Natural killer cell (primary cell): ENCODE measurements around the gene CASTOR2. TPM values are rescaled to one million over a fixed set of nuclear protein-coding genes. Genes with fewer than 3 reads are reported as not detected.

Source experiments
- ATAC-seq, 3 donors: fragments of 150-1000 bp in 2 of 3; fragments of 200-7000 bp in 1 of 3; cut with Tn5 transposase; 1 replicate in 1 of 3; 2 replicates in 2 of 3; pipeline ENCODE4 v1.10.0; 2021; ENCODE audit warnings: mild to moderate bottlenecking in 2 of 3, moderate library complexity in 2 of 3
- DNase-seq, 2 donors: peaks; one replicate each; pipeline versions ENCODE4 v3.0.0 to v3.0.0-alpha.2; 2013 to 2021; ENCODE audit warnings: mixed read lengths in 1 of 2
- H3K27ac ChIP-seq: one replicate; pipeline ENCODE4 v1.5.1; 2013; ENCODE audit warnings: mild to moderate bottlenecking, low read length
- H3K27me3 ChIP-seq: one replicate; pipeline ENCODE4 v1.6.1; 2013; ENCODE audit warnings: low read length; ENCODE audit not compliant: control insufficient read depth, insufficient read depth
- H3K36me3 ChIP-seq: one replicate; pipeline ENCODE4 v1.6.1; 2013; ENCODE audit warnings: low read length; ENCODE audit not compliant: control insufficient read depth, insufficient read depth
- H3K4me1 ChIP-seq: one replicate; pipeline ENCODE4 v1.6.1; 2013; ENCODE audit warnings: low read length; ENCODE audit not compliant: control insufficient read depth, insufficient read depth
- H3K4me3 ChIP-seq: one replicate; pipeline ENCODE4 v1.5.1; 2013; ENCODE audit warnings: low read length
- H3K9me3 ChIP-seq: one replicate; pipeline ENCODE4 v1.6.1; 2013; ENCODE audit warnings: low read length; ENCODE audit not compliant: control insufficient read depth, insufficient read depth
- H3K27ac Mint-ChIP-seq, 2 donors: one replicate each; pipeline ENCODE4 v1.8.0; 2022; ENCODE audit warnings: mild to moderate bottlenecking in 2 of 2, mixed read lengths in 2 of 2, moderate library complexity in 1 of 2
- H3K27me3 Mint-ChIP-seq, 2 donors: one replicate each; pipeline ENCODE4 v1.8.0; 2022; ENCODE audit warnings: low read depth in 2 of 2, mixed read lengths in 2 of 2
- H3K36me3 Mint-ChIP-seq: one replicate; pipeline ENCODE4 v1.8.0; 2022; ENCODE audit warnings: mixed read lengths
- H3K4me1 Mint-ChIP-seq, 2 donors: one replicate each; pipeline ENCODE4 v1.8.0; 2022; ENCODE audit warnings: mixed read lengths in 2 of 2
- H3K4me3 Mint-ChIP-seq: one replicate; pipeline ENCODE4 v1.8.0; 2022; ENCODE audit warnings: mild to moderate bottlenecking, moderate library complexity, mixed read lengths
- H3K9me3 Mint-ChIP-seq, 2 donors: one replicate each; pipeline ENCODE4 v1.8.0; 2022; ENCODE audit warnings: mixed read lengths in 2 of 2
- WGBS: methylation state at CpG from one replicate; pipeline ENCODE4 v1.1.7; 2013; ENCODE audit warnings: missing lambda C conversion rate; ENCODE audit not compliant: insufficient coverage; 5-methylcytosine and 5-hydroxymethylcytosine counted together
- intact Hi-C: fragments of 100-400 bp; cut with micrococcal nuclease; formaldehyde crosslinking; loops from one replicate; pipeline ENCODE4 v1.14.2; 2022
- total RNA-seq, 4 donors: library from RNA; stranded (reverse); fragments of 120-200 nt in 1 of 4; gene quantifications; one replicate each; pipeline versions ENCODE4 v1.2.3 to v1.2.4, GENCODE V29; 2013 to 2022
- TF ChIP-seq, protein P1 (sequence below): fragments of 200-600 bp; IDR thresholded peaks from one replicate; pipeline ENCODE4 v1.8.0; 2022; ENCODE audit warnings: antibody characterized with exemption

CASTOR2 gene
- total RNA-seq, 3 donors from 2014 or later (not counting 1 experiment from before 2014, with no cell fraction given), result 10.0 to 14.9 (median 10.8) TPM

DNA sequence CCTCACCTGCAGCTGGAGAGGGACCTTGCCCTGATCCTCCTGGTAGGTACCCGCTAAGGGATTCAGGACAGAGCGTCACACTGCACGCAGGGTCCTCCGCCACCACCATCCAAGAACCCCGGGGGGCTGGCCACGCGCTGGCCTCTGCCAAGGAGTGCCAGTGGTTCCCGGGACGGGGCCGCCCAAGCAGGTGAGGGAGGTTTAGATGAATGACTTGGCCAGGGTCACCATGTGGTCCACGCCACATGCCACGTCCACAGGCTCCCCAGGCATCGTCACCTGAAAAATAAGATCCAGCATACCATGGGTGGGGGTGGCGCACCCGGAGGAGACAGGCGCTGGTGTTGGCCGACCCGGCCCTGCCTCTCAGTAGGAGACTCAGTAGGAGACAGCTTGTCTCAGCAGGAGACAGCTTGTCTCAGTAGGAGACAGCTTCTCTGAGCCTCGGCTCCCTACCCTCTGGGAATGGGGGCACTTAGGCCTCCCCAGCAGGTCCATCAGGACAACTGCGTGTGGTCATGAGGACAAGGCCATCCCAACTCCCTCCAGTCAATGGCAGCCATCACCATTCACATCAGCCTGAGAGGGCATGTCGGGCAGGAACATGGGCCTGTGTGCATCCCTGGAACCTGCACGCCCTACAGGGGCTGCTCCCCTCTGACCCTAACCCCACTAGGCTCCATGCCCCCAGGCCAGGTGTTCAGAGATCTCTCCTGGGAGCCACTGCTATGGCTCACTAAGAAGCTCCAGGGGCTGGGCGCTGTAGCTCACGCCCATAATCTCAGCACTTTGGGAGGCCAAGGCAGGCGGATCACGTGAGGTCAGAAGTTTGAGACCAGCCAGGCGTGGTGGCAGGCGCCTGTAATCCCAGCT is 78.6 kb downstream of the CASTOR2 start:
- Mint-ChIP-seq H3K27ac (no peak overlapping the region), H3K27me3 (no peaks in the 10 kb centered on the region), H3K4me1 (no peaks in the 10 kb centered on the region), H3K9me3 (no peaks in the 10 kb centered on the region), H3K36me3 (no peaks in the 10 kb centered on the region), H3K4me3 (no peak overlapping the region)
- Histone ChIP-seq H3K27me3 (no peaks in the 10 kb centered on the region), H3K4me3 (no peak overlapping the region), H3K9me3 (no peaks in the 10 kb centered on the region), H3K4me1 (no peaks in the 10 kb centered on the region), H3K27ac (no peak overlapping the region), H3K36me3 (peaks cover 17% of the 10 kb centered on the region)
- ATAC-seq (peak in 1 of 3 donors; percentile 23), DNase-seq (no peak)
- intact Hi-C loops, result no loop called here
- WGBS, result 98% methylated on average over 28 of the region's 28 CpGs
- TF ChIP-seq, protein P1, sequence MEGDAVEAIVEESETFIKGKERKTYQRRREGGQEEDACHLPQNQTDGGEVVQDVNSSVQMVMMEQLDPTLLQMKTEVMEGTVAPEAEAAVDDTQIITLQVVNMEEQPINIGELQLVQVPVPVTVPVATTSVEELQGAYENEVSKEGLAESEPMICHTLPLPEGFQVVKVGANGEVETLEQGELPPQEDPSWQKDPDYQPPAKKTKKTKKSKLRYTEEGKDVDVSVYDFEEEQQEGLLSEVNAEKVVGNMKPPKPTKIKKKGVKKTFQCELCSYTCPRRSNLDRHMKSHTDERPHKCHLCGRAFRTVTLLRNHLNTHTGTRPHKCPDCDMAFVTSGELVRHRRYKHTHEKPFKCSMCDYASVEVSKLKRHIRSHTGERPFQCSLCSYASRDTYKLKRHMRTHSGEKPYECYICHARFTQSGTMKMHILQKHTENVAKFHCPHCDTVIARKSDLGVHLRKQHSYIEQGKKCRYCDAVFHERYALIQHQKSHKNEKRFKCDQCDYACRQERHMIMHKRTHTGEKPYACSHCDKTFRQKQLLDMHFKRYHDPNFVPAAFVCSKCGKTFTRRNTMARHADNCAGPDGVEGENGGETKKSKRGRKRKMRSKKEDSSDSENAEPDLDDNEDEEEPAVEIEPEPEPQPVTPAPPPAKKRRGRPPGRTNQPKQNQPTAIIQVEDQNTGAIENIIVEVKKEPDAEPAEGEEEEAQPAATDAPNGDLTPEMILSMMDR, result no peak

DNA sequence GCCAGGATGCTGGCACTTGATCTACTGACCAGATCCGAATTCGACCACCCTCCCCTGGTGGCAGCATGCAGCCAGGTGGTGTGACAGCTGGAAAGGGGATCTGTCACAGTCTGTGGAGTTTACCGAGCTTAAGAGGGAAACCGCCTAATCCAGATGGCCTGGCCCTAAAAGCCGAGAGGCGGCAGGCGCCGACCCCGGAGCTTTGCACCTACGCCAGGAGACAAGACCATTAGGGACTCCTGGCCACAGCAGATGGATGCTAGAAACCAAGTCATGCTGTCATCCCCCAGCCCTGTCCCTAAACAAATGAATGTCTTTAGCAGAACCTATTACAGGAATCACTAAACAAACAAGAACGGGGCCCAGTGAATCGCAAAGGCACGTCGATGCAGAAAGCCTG is 81.4 kb downstream of the CASTOR2 start:
- H3K4me3 ChIP-seq, result no peak overlapping the region
- no peaks in the 10 kb centered on the region for H3K27me3 ChIP-seq
- ATAC-seq (no peak), DNase-seq (no peak)
- H3K36me3 ChIP-seq, result peaks cover 29% of the 10 kb centered on the region
- Mint-ChIP-seq H3K9me3 (no peaks in the 10 kb centered on the region), H3K27ac (no peak overlapping the region), H3K27me3 (no peaks in the 10 kb centered on the region), H3K4me1 (no peaks in the 10 kb centered on the region), H3K4me3 (no peak overlapping the region), H3K36me3 (no peaks in the 10 kb centered on the region)
- H3K9me3 ChIP-seq, result no peaks in the 10 kb centered on the region
- intact Hi-C loops, result no loop called here
- WGBS, result 95% methylated on average over 14 of the region's 14 CpGs
- H3K27ac ChIP-seq, result no peak overlapping the region
- H3K4me1 ChIP-seq, result no peaks in the 10 kb centered on the region
- TF ChIP-seq, protein P1, result no peak

- H3K9me3 Mint-ChIP-seq, result no peaks in the 10 kb centered on the region
- no peak overlapping the region for H3K4me3 Mint-ChIP-seq
These were observed 84.2 kb downstream of the CASTOR2 start for GRCh38 chr7:75048435-75049379.

More at GRCh38 chr7:75048435-75049379, 84.2 kb downstream of the CASTOR2 start:
- no peaks in the 10 kb centered on the region for H3K4me1 Mint-ChIP-seq
- Histone ChIP-seq H3K4me3 (no peak overlapping the region), H3K4me1 (no peaks in the 10 kb centered on the region), H3K27me3 (no peaks in the 10 kb centered on the region), H3K36me3 (peaks cover 28% of the 10 kb centered on the region), H3K9me3 (no peaks in the 10 kb centered on the region), H3K27ac (no peak overlapping the region)
- WGBS, result 97% methylated on average over 16 of the region's 17 CpGs
- intact Hi-C loops, result no loop called here
- H3K27ac Mint-ChIP-seq, result no peak overlapping the region
- DNase-seq, result no peak
- no peak for ATAC-seq
- no peaks in the 10 kb centered on the region for H3K36me3 Mint-ChIP-seq
- TF ChIP-seq, protein P1, result no peak
- no peaks in the 10 kb centered on the region for H3K27me3 Mint-ChIP-seq
